ENCODE measurements around the gene LIPE. TPM values are rescaled to one million over a fixed set of nuclear protein-coding genes. Genes with fewer than 3 reads are reported as not detected.

The LIPE gene
- total and polyA plus RNA-seq, 7 donors: 5.3 to 27.7 (median 9.3) TPM

GRCh38 chr19:42433503-42434260, 6.5 kb upstream of the LIPE start:
- ATAC-seq (peak; percentile 44 to 89 (median 79)), DNase-seq (peak; percentile 83 to 91)
- WGBS, 3 donors: 25 to 32% (median 27%) methylated on average over 9 of the region's 9 CpGs
- H3K4me3 ChIP-seq: no peak overlapping the region
- no peaks in the 10 kb centered on the region for H3K4me1 ChIP-seq
- no peaks in the 10 kb centered on the region for H3K27me3 ChIP-seq (ENCODE audit: insufficient read depth in 3 of 3, low read length in 2 of 3)
- H3K9me3 ChIP-seq: no peaks in the 10 kb centered on the region
- peak; percentile 56 for TF ChIP-seq CTCF (IDR thresholded peaks at IDR 0.05)
- H3K27ac ChIP-seq: peak overlapping the region; percentile 9
- H3K36me3 ChIP-seq (ENCODE audit: insufficient read depth in 1 of 2, low read depth in 1 of 2): no peaks in the 10 kb centered on the region
- intact Hi-C loops (cut with DNase I): loop anchor here in 1 of 2 donors (10.0 kb wide), 1 partner anchor 299 kb away; the partner anchor contains the start of gene POU2F2

GRCh38 chr19:42431486-42431885, 4.3 kb upstream of the LIPE start:
- intact Hi-C loops (cut with DNase I): loop anchor here in 1 of 2 donors (10.0 kb wide), 1 partner anchor 297 kb away; the partner anchor contains the start of gene POU2F2
- H3K27me3 ChIP-seq (ENCODE audit: insufficient read depth in 3 of 3, low read length in 2 of 3): peaks cover 0 to 1% (median 0%) of the 10 kb centered on the region in 3 donors
- H3K27ac ChIP-seq: no peak overlapping the region
- H3K4me1 ChIP-seq: no peaks in the 10 kb centered on the region
- H3K4me3 ChIP-seq: no peak overlapping the region
- H3K36me3 ChIP-seq (ENCODE audit: insufficient read depth in 1 of 2, low read depth in 1 of 2): no peaks in the 10 kb centered on the region
- no peak for TF ChIP-seq CTCF (IDR thresholded peaks at IDR 0.05)
- WGBS, 3 donors: 90 to 100% (median 97%) methylated on average over 1 of the region's 1 CpG
- no peak for DNase-seq
- no peak for ATAC-seq
- H3K9me3 ChIP-seq: no peaks in the 10 kb centered on the region

- TF ChIP-seq CTCF (IDR thresholded peaks at IDR 0.05): no peak
- Histone ChIP-seq H3K4me3 (no peak overlapping the region), H3K36me3 (ENCODE audit: insufficient read depth in 1 of 2, low read depth in 1 of 2) (no peaks in the 10 kb centered on the region), H3K9me3 (no peaks in the 10 kb centered on the region), H3K27ac (no peak overlapping the region), H3K27me3 (ENCODE audit: insufficient read depth in 3 of 3, low read length in 2 of 3) (peaks cover 0 to 29% (median 4%) of the 10 kb centered on the region in 3 donors), H3K4me1 (peaks cover 3% of the 10 kb centered on the region)
- intact Hi-C loops (cut with DNase I): no loop called here
- DNase-seq (no peak), ATAC-seq (no peak)
- WGBS, 3 donors: 92 to 93% (median 92%) methylated on average over 3 of the region's 3 CpGs
Observed at GRCh38 chr19:42428676-42429075, 1.5 kb upstream of the LIPE start.

GRCh38 chr19:42426643-42427042, 545 bp downstream of the LIPE start:
- intact Hi-C loops (cut with DNase I): no loop called here
- peaks cover 6% of the 10 kb centered on the region for H3K4me1 ChIP-seq
- ATAC-seq: no peak
- no peaks in the 10 kb centered on the region for H3K9me3 ChIP-seq
- TF ChIP-seq CTCF (IDR thresholded peaks at IDR 0.05): no peak
- no peak overlapping the region for H3K4me3 ChIP-seq
- no peaks in the 10 kb centered on the region for H3K36me3 ChIP-seq (ENCODE audit: insufficient read depth in 1 of 2, low read depth in 1 of 2)
- 78 to 96% (median 90%) methylated on average over 3 of the region's 3 CpGs for WGBS, 3 donors
- peaks cover 0 to 41% (median 8%) of the 10 kb centered on the region in 3 donors for H3K27me3 ChIP-seq (ENCODE audit: insufficient read depth in 3 of 3, low read length in 2 of 3)
- no peak overlapping the region for H3K27ac ChIP-seq
- DNase-seq: no peak

Measured in psoas muscle (tissue), 8 donors.